HG03175 (cell line): ENCODE data around the gene EYA2.
"Not testable (repeated sequence)": the region's sequence is repeated elsewhere in the genome, so short reads cannot be mapped to it uniquely, and the experiment has no call there.

ENCODE experiments used
- ATAC-seq: cut with Tn5 transposase; IDR thresholded peaks from one replicate; pipeline ENCODE4 v1.9.1; 2021; ENCODE audit warnings: mild to moderate bottlenecking, moderate library complexity; ENCODE audit not compliant: unreplicated experiment

Gene EYA2

GRCh38 chr20:46929902-46930301 lies 35.3 kb downstream of the EYA2 start:
- no peak for ATAC-seq

- ATAC-seq = no peak
Measured at GRCh38 chr20:46930640-46931339, 36.1 kb downstream of the EYA2 start.

GRCh38 chr20:46931699-46932098 lies 37.1 kb downstream of the EYA2 start:
- no peak for ATAC-seq

GRCh38 chr20:46932439-46932838 lies 37.8 kb downstream of the EYA2 start:
- not testable (repeated sequence) for ATAC-seq

- ATAC-seq = no peak
Measured at GRCh38 chr20:46933150-46933549, 38.5 kb downstream of the EYA2 start.

- ATAC-seq = no peak
Measured at GRCh38 chr20:46934746-46935287, 40.2 kb downstream of the EYA2 start.

GRCh38 chr20:46935394-46936017 lies 40.9 kb downstream of the EYA2 start:
- no peak for ATAC-seq

GRCh38 chr20:46936415-46937156 lies 41.9 kb downstream of the EYA2 start:
- ATAC-seq = no peak

- ATAC-seq = no peak
Measured at GRCh38 chr20:46937157-46937523, 42.5 kb downstream of the EYA2 start.

- ATAC-seq = no peak
Measured at GRCh38 chr20:46937533-46938226, 43.0 kb downstream of the EYA2 start.

- ATAC-seq = no peak
Measured at GRCh38 chr20:46938434-46938833, 43.8 kb downstream of the EYA2 start.

- ATAC-seq = no peak
Measured at GRCh38 chr20:46939031-46939965, 44.7 kb downstream of the EYA2 start.

GRCh38 chr20:46940616-46941015 lies 46.0 kb downstream of the EYA2 start:
- ATAC-seq = no peak

GRCh38 chr20:46941404-46941803 lies 46.8 kb downstream of the EYA2 start:
- no peak for ATAC-seq

- no peak for ATAC-seq
Measured at GRCh38 chr20:46943861-46944591, 49.4 kb downstream of the EYA2 start.

GRCh38 chr20:46945465-46945864 lies 50.8 kb downstream of the EYA2 start:
- no peak for ATAC-seq

- ATAC-seq = no peak
Measured at GRCh38 chr20:46946181-46946624, 51.6 kb downstream of the EYA2 start.

GRCh38 chr20:46946796-46947195 lies 52.2 kb downstream of the EYA2 start:
- ATAC-seq = no peak

GRCh38 chr20:46948081-46948480 lies 53.4 kb downstream of the EYA2 start:
- no peak for ATAC-seq
